Activated CD8-positive, alpha-beta memory T cell treated with anti-CD3 and anti-CD28 coated beads, Interleukin-2, amount 10 ng/mL, durations not matched to agents 7 days and 5 days (primary cell): ENCODE measurements around the gene SMC1B. TPM values are rescaled to one million over a fixed set of nuclear protein-coding genes. Genes with fewer than 3 reads are reported as not detected.
"Not testable (repeated sequence)": the region's sequence is repeated elsewhere in the genome, so short reads cannot be mapped to it uniquely, and the experiment has no call there.

Experiments
- ATAC-seq: fragments of 150-1000 bp; cut with Tn5 transposase; one replicate; pipeline ENCODE4 v1.10.0; 2021; ENCODE audit warnings: moderate library complexity
- CTCF ChIA-PET: fragments of 350-600 bp; sonication (Branson Sonifier 250); formaldehyde crosslinking; loops from one replicate; lab custom pipeline; 2021; ENCODE audit warnings: antibody characterized with exemption; lab: Charles Lee
- DNase-seq: peaks from one replicate; pipeline ENCODE4 v3.0.0-alpha.2; 2020
- H3K27ac Mint-ChIP-seq: one replicate; pipeline ENCODE4 v1.8.0; 2021; ENCODE audit warnings: mild to moderate bottlenecking, mixed read lengths
- H3K27me3 Mint-ChIP-seq: one replicate; pipeline ENCODE4 v1.8.0; 2021; ENCODE audit warnings: mixed read lengths
- H3K36me3 Mint-ChIP-seq: one replicate; pipeline ENCODE4 v1.8.0; 2021; ENCODE audit warnings: mild to moderate bottlenecking, mixed read lengths
- H3K4me1 Mint-ChIP-seq: one replicate; pipeline ENCODE4 v1.8.0; 2021; ENCODE audit warnings: mixed read lengths
- H3K4me3 Mint-ChIP-seq: one replicate; pipeline ENCODE4 v1.8.0; 2021; ENCODE audit warnings: mild to moderate bottlenecking, moderate library complexity, mixed read lengths
- H3K9me3 Mint-ChIP-seq: one replicate; pipeline ENCODE4 v1.8.0; 2022; ENCODE audit warnings: low read depth, mixed read lengths
- total RNA-seq, 2 experiments: library from RNA; stranded (reverse); gene quantifications; one replicate each; pipeline ENCODE4 v1.2.3, GENCODE V29; 2021

The SMC1B gene
- total RNA-seq, 2 experiments from 2014 or later: 0.68 to 2.4 TPM

GRCh38 chr22:45450921-45451651 is 37.7 kb upstream of the SMC1B start:
- no peak overlapping the region for H3K4me3 Mint-ChIP-seq
- DNase-seq (no peak), ATAC-seq (no peak)
- CTCF ChIA-PET: no interaction called here
- no peaks in the 10 kb centered on the region for H3K9me3 Mint-ChIP-seq
- no peak overlapping the region for H3K27ac Mint-ChIP-seq
- H3K36me3 Mint-ChIP-seq: no peaks in the 10 kb centered on the region
- H3K27me3 Mint-ChIP-seq: peaks cover 2% of the 10 kb centered on the region
- H3K4me1 Mint-ChIP-seq: no peaks in the 10 kb centered on the region

DNA sequence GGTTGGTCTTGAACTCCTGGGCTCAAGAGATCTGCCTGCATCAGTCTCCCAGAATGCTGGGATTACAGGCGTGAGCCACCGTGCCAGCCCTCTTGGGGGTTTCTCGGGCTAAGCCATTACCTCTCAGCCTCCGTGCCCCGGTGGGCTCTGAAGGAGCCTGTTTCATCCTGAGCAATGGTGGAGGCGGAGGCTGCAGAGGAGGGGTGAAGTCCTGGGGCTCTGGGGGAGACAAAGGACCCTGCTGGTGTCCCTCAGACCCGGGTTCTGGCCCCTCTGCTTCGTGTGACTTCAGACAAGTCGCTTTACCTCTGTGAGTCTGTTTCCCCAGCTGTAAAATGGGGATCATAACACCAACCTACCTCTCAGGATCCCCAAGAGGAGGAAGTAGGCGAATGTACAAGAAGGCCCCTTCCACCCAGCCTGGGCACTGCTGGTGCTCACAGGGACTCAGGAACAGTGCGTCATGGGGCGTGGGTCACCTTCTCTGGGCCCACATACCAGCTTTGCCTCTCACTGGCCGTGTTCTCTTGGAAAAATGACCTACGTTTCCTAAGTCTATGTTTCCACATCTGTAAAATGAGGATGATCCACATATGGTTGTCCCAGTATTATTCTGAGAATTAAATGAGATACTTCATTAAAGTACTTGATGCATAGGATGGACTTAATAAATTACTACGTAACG is 36.8 kb upstream of the SMC1B start:
- Mint-ChIP-seq H3K9me3 (no peaks in the 10 kb centered on the region), H3K4me1 (no peaks in the 10 kb centered on the region), H3K36me3 (no peaks in the 10 kb centered on the region), H3K27ac (no peak overlapping the region), H3K4me3 (no peak overlapping the region), H3K27me3 (peaks cover 2% of the 10 kb centered on the region)
- ATAC-seq (no peak), DNase-seq (no peak)
- CTCF ChIA-PET: no interaction called here

DNA sequence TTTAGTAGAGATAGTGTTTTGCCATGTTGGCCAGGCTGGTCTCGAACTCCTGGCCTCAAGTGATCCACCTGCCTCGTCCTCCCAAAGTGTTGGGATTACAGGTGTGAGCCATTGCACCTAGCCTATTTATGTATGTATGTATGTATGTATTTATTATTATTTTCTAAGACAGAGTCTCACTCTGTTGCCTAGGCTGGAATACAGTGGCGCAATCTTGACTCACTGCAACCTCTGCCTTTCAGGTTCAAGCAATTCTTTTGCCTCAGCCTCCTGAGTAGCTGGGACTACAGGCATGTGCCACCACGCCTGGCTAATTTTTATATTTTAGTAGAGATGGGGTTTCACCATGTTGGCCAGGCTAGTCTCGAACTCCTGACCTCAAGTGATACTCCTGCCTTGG is 36.0 kb upstream of the SMC1B start:
- DNase-seq, H3K27ac Mint-ChIP-seq, H3K9me3 Mint-ChIP-seq, H3K4me1 Mint-ChIP-seq, H3K36me3 Mint-ChIP-seq, CTCF ChIA-PET, ATAC-seq, H3K27me3 Mint-ChIP-seq, H3K4me3 Mint-ChIP-seq: not testable (repeated sequence)

DNA sequence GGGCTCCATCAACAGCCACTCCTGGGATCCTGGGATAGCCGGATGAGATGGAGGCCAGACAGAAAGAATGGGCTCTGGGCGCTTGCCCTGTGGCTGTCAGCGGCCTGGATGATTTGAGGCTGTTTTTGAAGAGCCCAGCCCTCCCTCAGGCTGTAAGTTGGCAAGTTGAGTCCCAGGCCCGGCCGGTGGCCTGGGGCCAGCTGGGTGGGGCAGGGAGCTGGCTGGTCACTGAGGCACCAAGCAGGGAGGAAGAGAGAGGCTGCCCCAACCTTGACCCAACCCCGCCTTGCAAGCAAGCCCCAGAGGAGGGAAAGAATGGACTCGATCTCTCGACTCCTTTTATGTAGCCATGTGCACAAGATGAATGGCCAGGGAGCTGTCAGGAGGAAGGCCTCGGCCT is 35.0 kb upstream of the SMC1B start:
- ATAC-seq (no peak), DNase-seq (no peak)
- Mint-ChIP-seq H3K4me3 (no peak overlapping the region), H3K4me1 (no peaks in the 10 kb centered on the region), H3K27ac (no peak overlapping the region), H3K27me3 (peaks cover 2% of the 10 kb centered on the region), H3K36me3 (no peaks in the 10 kb centered on the region), H3K9me3 (no peaks in the 10 kb centered on the region)
- CTCF ChIA-PET: no interaction called here

GRCh38 chr22:45447596-45447995 is 34.2 kb upstream of the SMC1B start:
- CTCF ChIA-PET, DNase-seq, H3K4me1 Mint-ChIP-seq, H3K27me3 Mint-ChIP-seq, H3K36me3 Mint-ChIP-seq, ATAC-seq, H3K9me3 Mint-ChIP-seq, H3K27ac Mint-ChIP-seq, H3K4me3 Mint-ChIP-seq: not testable (repeated sequence)

- Mint-ChIP-seq H3K4me1 (peaks cover 1% of the 10 kb centered on the region), H3K9me3 (no peaks in the 10 kb centered on the region), H3K27me3 (peaks cover 1% of the 10 kb centered on the region), H3K4me3 (no peak overlapping the region), H3K27ac (no peak overlapping the region), H3K36me3 (no peaks in the 10 kb centered on the region)
- ATAC-seq (no peak), DNase-seq (no peak)
- CTCF ChIA-PET: no interaction called here
Measured at GRCh38 chr22:45446216-45446615, 32.8 kb upstream of the SMC1B start.

GRCh38 chr22:45445031-45445710 is 31.8 kb upstream of the SMC1B start:
- DNase-seq: no peak
- ATAC-seq: no peak
- CTCF ChIA-PET: no interaction called here
- no peaks in the 10 kb centered on the region for H3K9me3 Mint-ChIP-seq
- peaks cover 10% of the 10 kb centered on the region for H3K4me1 Mint-ChIP-seq
- no peaks in the 10 kb centered on the region for H3K36me3 Mint-ChIP-seq
- peaks cover 4% of the 10 kb centered on the region for H3K27me3 Mint-ChIP-seq
- no peak overlapping the region for H3K27ac Mint-ChIP-seq
- H3K4me3 Mint-ChIP-seq: no peak overlapping the region

GRCh38 chr22:45444168-45444567 is 30.8 kb upstream of the SMC1B start:
- peaks cover 10% of the 10 kb centered on the region for H3K4me1 Mint-ChIP-seq
- DNase-seq (no peak), ATAC-seq (no peak)
- CTCF ChIA-PET: no interaction called here
- no peaks in the 10 kb centered on the region for H3K9me3 Mint-ChIP-seq
- H3K27me3 Mint-ChIP-seq: peaks cover 4% of the 10 kb centered on the region
- no peaks in the 10 kb centered on the region for H3K36me3 Mint-ChIP-seq
- H3K4me3 Mint-ChIP-seq: no peak overlapping the region
- H3K27ac Mint-ChIP-seq: no peak overlapping the region

- Mint-ChIP-seq H3K27ac (no peak overlapping the region), H3K9me3 (no peaks in the 10 kb centered on the region), H3K4me3 (no peak overlapping the region), H3K4me1 (peaks cover 10% of the 10 kb centered on the region), H3K36me3 (no peaks in the 10 kb centered on the region), H3K27me3 (peaks cover 4% of the 10 kb centered on the region)
- CTCF ChIA-PET: no interaction called here
- DNase-seq (no peak), ATAC-seq (no peak)
Measured at GRCh38 chr22:45442116-45442515, 28.7 kb upstream of the SMC1B start.

DNA sequence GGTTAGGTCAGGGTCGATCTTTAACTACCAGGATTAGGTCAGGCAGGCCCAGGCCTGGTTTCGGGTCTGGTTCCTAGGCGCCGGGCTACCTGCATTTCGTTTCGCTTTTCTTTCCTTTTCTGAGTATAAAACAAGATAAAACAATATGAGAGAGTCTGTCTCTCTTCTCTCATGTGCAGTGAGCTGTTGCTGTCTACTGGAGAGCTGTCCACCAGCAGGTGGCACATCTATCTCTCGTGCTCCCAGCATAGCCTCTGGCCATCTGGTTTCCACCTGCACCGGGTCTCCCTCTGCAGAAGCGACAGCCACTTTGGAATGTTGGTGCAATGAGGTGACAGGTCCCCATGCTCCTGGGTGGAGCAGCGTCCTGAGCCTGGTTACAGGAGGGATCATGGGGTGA is 27.7 kb upstream of the SMC1B start:
- Mint-ChIP-seq H3K4me3 (peak overlapping the region; percentile 62), H3K27me3 (peaks cover 4% of the 10 kb centered on the region), H3K36me3 (no peaks in the 10 kb centered on the region), H3K9me3 (no peaks in the 10 kb centered on the region), H3K27ac (no peak overlapping the region), H3K4me1 (peaks cover 10% of the 10 kb centered on the region)
- peak; percentile 91 for ATAC-seq
- CTCF ChIA-PET: interaction anchor here (0.8 to 2.0 kb wide), 2 partner anchors 113 to 206 kb away, joined by 3 to 5 read pairs; no protein-coding TSS in a partner anchor
- DNase-seq: peak; percentile 55

DNA sequence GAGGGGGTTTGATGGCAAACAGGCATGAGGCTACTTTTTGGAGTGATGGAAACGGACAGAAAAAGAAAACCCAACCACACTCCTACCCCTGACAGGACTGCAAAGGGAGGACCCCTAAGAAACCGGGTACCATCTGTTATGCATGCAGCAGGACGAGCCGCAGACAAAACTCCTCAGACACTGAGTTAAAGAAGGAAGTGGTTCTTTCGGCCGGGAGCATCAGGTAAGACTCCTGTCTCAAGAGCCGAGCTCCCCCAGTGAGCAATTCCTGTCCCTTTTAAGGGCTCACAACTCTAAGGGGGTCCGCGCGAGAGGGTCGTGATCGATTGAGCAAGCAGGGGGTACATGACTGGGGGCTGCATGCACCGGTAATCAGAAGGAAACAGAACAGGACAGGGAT is 27.3 kb upstream of the SMC1B start:
- peaks cover 12% of the 10 kb centered on the region for H3K4me1 Mint-ChIP-seq
- not testable (repeated sequence) for H3K36me3 Mint-ChIP-seq, DNase-seq

DNA sequence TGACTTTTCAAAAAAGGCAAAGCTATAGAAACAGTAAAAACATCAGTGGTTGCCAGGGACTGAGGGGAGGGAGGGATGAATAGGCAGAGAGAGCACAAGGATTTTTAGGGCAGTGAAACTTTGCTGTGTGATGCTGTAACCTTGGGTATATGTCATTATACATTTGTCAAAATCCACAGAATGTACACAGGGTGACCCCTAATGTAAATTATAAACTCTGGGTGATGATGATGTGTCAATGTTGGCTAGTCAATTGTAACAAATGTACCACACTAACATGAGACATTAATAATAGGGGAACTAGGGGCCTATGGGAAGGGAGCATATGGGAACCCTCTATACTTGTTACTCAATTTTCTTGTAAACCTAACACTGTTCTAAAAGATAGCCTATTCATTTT is 24.9 kb upstream of the SMC1B start:
- Mint-ChIP-seq H3K4me3 (no peak overlapping the region), H3K4me1 (peaks cover 18% of the 10 kb centered on the region), H3K27ac (no peak overlapping the region), H3K36me3 (peaks cover under 1% of the 10 kb centered on the region), H3K27me3 (peaks cover 4% of the 10 kb centered on the region), H3K9me3 (no peaks in the 10 kb centered on the region)
- no peak for ATAC-seq
- CTCF ChIA-PET: interaction anchor here (1.5 kb wide), 1 partner anchor 170 kb away, joined by 3 read pairs; no protein-coding TSS in a partner anchor
- DNase-seq: no peak

More for the DNA sequence above, 27.3 kb upstream of the SMC1B start:
- H3K27ac Mint-ChIP-seq, H3K9me3 Mint-ChIP-seq, H3K27me3 Mint-ChIP-seq, ATAC-seq: not testable (repeated sequence)
- peak overlapping the region; percentile 62 for H3K4me3 Mint-ChIP-seq
- CTCF ChIA-PET: interaction anchor here (0.8 to 2.0 kb wide), 2 partner anchors 114 to 206 kb away, joined by 3 to 5 read pairs; no protein-coding TSS in a partner anchor

DNA sequence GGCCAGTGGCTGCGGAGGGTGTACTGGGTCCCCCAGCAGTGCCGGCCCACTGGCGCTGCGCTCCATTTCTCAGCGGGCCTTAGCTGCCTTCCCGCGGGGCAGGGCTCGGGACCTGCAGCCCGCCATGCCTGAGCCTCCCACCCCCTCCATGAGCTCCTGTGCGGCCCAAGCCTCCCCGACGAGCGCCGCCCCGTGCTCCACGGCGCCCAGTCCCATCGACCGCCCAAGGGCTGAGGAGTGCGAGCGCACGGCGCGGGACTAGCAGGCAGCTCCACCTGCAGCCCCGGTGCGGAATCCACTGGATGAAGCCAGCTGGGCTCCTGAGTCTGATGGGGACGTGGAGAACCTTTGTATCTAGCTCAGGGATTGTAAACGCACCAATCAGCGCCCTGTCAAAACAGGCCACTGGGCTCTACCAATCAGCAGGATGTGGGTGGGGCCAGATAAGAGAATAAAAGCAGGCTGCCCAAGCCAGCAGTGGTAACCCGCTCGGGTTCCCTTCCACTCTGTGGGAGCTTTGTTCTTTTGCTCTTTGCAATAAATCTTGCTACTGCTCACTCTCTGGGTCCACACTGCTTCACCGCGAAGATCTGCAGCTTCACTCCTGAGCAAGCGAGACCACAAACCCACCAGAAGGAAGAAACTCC is 23.6 kb upstream of the SMC1B start:
- ATAC-seq, H3K9me3 Mint-ChIP-seq, H3K27ac Mint-ChIP-seq, H3K36me3 Mint-ChIP-seq, DNase-seq, H3K4me3 Mint-ChIP-seq, H3K27me3 Mint-ChIP-seq: not testable (repeated sequence)
- CTCF ChIA-PET: interaction anchor here (0.6 to 1.5 kb wide), 4 partner anchors 16 to 168 kb away, joined by 3 to 4 read pairs (median 3); no protein-coding TSS in a partner anchor
- peaks cover 18% of the 10 kb centered on the region for H3K4me1 Mint-ChIP-seq
